IPS DF 6.9 (cell line): Measurements from ENCODE around the gene MRPL23.

ENCODE experiments used
- DNase-seq: peaks from one replicate; pipeline ENCODE4 v3.0.0-alpha.2; 2013; ENCODE audit warnings: low read depth, low spot score
- H3K27ac ChIP-seq: one replicate; pipeline ENCODE4 v1.5.1; 2013; ENCODE audit warnings: low read length, control low read depth
- H3K27me3 ChIP-seq: 2 replicates; pipeline ENCODE4 v1.6.1; 2013; ENCODE audit warnings: mild to moderate bottlenecking, low read length; ENCODE audit not compliant: control insufficient read depth, insufficient read depth
- H3K36me3 ChIP-seq: 2 replicates; pipeline ENCODE4 v1.6.1; 2013; ENCODE audit warnings: low read length; ENCODE audit not compliant: control insufficient read depth, insufficient read depth
- H3K4me1 ChIP-seq: 2 replicates; pipeline ENCODE4 v1.6.1; 2013; ENCODE audit warnings: low read length; ENCODE audit not compliant: control insufficient read depth, insufficient read depth
- H3K4me3 ChIP-seq: 2 replicates; pipeline ENCODE4 v1.5.1; 2013; ENCODE audit warnings: mild to moderate bottlenecking, low read length
- H3K9me3 ChIP-seq: 2 replicates; pipeline ENCODE4 v1.6.1; 2013; ENCODE audit warnings: low read length, inconsistent platforms; ENCODE audit not compliant: control insufficient read depth, insufficient read depth
- WGBS: extraction: QIAGEN DNeasy Blood & Tissue Kit; methylation state at CpG from one replicate; pipeline ENCODE4 v1.1.7; 2013; ENCODE audit warnings: mixed read lengths, missing lambda C conversion rate; ENCODE audit not compliant: insufficient read length, insufficient coverage; 5-methylcytosine and 5-hydroxymethylcytosine counted together

The MRPL23 gene

GRCh38 chr11:1994121-1994520, 47.0 kb downstream of the MRPL23 start:
- no peaks in the 10 kb centered on the region for H3K4me1 ChIP-seq
- DNase-seq, result no peak
- H3K4me3 ChIP-seq, result no peak overlapping the region
- no peaks in the 10 kb centered on the region for H3K9me3 ChIP-seq
- WGBS, result no CpG with 5 or more reads among the region's 13 CpGs
- no peaks in the 10 kb centered on the region for H3K36me3 ChIP-seq
- H3K27ac ChIP-seq, result no peak overlapping the region
- no peaks in the 10 kb centered on the region for H3K27me3 ChIP-seq

GRCh38 chr11:1997755-1998154, 50.6 kb downstream of the MRPL23 start, which contains the start of gene H19:
TSS of gene H19 (minus strand) at chr11:1997842.
- Histone ChIP-seq H3K27ac (no peak within 1 kb of the TSS), H3K36me3 (no peaks in the 10 kb centered on the region), H3K9me3 (no peaks in the 10 kb centered on the region), H3K27me3 (no peaks in the 10 kb centered on the region), H3K4me3 (no peak within 1 kb of the TSS), H3K4me1 (no peaks in the 10 kb centered on the region)
- DNase-seq, result no peak
- no CpG with 5 or more reads among the region's 14 CpGs for whole genome bisulfite sequencing

- DNase-seq, result no peak
- Histone ChIP-seq H3K4me3 (no peak overlapping the region), H3K4me1 (no peaks in the 10 kb centered on the region), H3K36me3 (no peaks in the 10 kb centered on the region), H3K9me3 (no peaks in the 10 kb centered on the region), H3K27ac (no peak overlapping the region), H3K27me3 (no peaks in the 10 kb centered on the region)
- WGBS, result no CpG with 5 or more reads among the region's 28 CpGs
These were observed 51.2 kb downstream of the MRPL23 start for GRCh38 chr11:1998290-1998689.

GRCh38 chr11:1998861-1999260, 51.7 kb downstream of the MRPL23 start:
- Histone ChIP-seq H3K36me3 (no peaks in the 10 kb centered on the region), H3K4me1 (no peaks in the 10 kb centered on the region), H3K9me3 (no peaks in the 10 kb centered on the region), H3K27ac (no peak overlapping the region), H3K27me3 (no peaks in the 10 kb centered on the region), H3K4me3 (no peak overlapping the region)
- WGBS, result no CpG with 5 or more reads among the region's 15 CpGs
- no peak for DNase-seq

- Histone ChIP-seq H3K4me1 (no peaks in the 10 kb centered on the region), H3K4me3 (no peak overlapping the region), H3K27ac (no peak overlapping the region), H3K36me3 (no peaks in the 10 kb centered on the region), H3K27me3 (no peaks in the 10 kb centered on the region), H3K9me3 (no peaks in the 10 kb centered on the region)
- no CpG with 5 or more reads among the region's 42 CpGs for WGBS
- DNase-seq, result no peak
These were observed 55.1 kb downstream of the MRPL23 start for GRCh38 chr11:2002042-2002776.

- no peak for DNase-seq
- Histone ChIP-seq H3K9me3 (no peaks in the 10 kb centered on the region), H3K27me3 (no peaks in the 10 kb centered on the region), H3K27ac (no peak overlapping the region), H3K4me1 (no peaks in the 10 kb centered on the region), H3K4me3 (no peak overlapping the region), H3K36me3 (no peaks in the 10 kb centered on the region)
- WGBS, result no CpG with 5 or more reads among the region's 19 CpGs
These were observed 55.7 kb downstream of the MRPL23 start for GRCh38 chr11:2002807-2003206.

- Histone ChIP-seq H3K4me1 (no peaks in the 10 kb centered on the region), H3K4me3 (no peak overlapping the region), H3K36me3 (no peaks in the 10 kb centered on the region), H3K9me3 (no peaks in the 10 kb centered on the region), H3K27me3 (no peaks in the 10 kb centered on the region), H3K27ac (no peak overlapping the region)
- no CpG with 5 or more reads among the region's 13 CpGs for WGBS
- no peak for DNase-seq
These were observed 57.3 kb downstream of the MRPL23 start for GRCh38 chr11:2004466-2004865.
